IMR-90 (cell line): ENCODE measurements around the gene MAPKAP1.

ENCODE experiments used
- BHLHE40 ChIP-seq: fragments of 150-350 bp; IDR thresholded peaks from 2 replicates; pipeline ENCODE4 v1.6.1; 2016; ENCODE audit warnings: mild to moderate bottlenecking, low read depth, low read length
- CEBPB ChIP-seq: IDR thresholded peaks from 2 replicates; pipeline ENCODE4 v1.6.1; 2012; ENCODE audit warnings: low read depth, low read length, improper control_type of control experiment
- CHD1 ChIP-seq: IDR thresholded peaks from 2 replicates; pipeline ENCODE4 v1.6.1; 2012; ENCODE audit warnings: low read depth, low read length, improper control_type of control experiment
- MAFK ChIP-seq: IDR thresholded peaks from 2 replicates; pipeline ENCODE4 v1.6.1; 2012; ENCODE audit warnings: low read depth, low read length, improper control_type of control experiment
- MXI1 ChIP-seq: IDR thresholded peaks from 2 replicates; pipeline ENCODE4 v1.6.1; 2012; ENCODE audit warnings: low read depth, mild to moderate bottlenecking, low read length, moderate library complexity, borderline replicate concordance
- POLR2A ChIP-seq: IDR thresholded peaks from 2 replicates; pipeline ENCODE4 v1.6.1; 2012; ENCODE audit warnings: mild to moderate bottlenecking, low read depth, low read length
- RAD21 ChIP-seq: IDR thresholded peaks from 2 replicates; pipeline ENCODE4 v1.6.1; 2012; ENCODE audit warnings: low read length, improper control_type of control experiment
- RCOR1 ChIP-seq: IDR thresholded peaks from 2 replicates; pipeline ENCODE4 v1.6.1; 2012; ENCODE audit warnings: mild to moderate bottlenecking, low read length, improper control_type of control experiment; ENCODE audit not compliant: insufficient replicate concordance
- RFX5 ChIP-seq: IDR thresholded peaks from 2 replicates; pipeline ENCODE4 v1.8.0; 2012; ENCODE audit warnings: low read depth, mild to moderate bottlenecking, low read length, moderate library complexity
- TF ChIP-seq, protein P1 (sequence below): conservative IDR thresholded peaks from 2 replicates; pipeline ENCODE4 v1.5.1; 2012; ENCODE audit warnings: mild to moderate bottlenecking, low read depth, low read length, improper control_type of control experiment

- TF ChIP-seq RFX5 (no peak), POLR2A (no peak), CEBPB (no peak), MXI1 (no peak), RAD21 (no peak), RCOR1 (no peak), BHLHE40 (no peak), MAFK (no peak), CHD1 (no peak)
- TF ChIP-seq, protein P1, sequence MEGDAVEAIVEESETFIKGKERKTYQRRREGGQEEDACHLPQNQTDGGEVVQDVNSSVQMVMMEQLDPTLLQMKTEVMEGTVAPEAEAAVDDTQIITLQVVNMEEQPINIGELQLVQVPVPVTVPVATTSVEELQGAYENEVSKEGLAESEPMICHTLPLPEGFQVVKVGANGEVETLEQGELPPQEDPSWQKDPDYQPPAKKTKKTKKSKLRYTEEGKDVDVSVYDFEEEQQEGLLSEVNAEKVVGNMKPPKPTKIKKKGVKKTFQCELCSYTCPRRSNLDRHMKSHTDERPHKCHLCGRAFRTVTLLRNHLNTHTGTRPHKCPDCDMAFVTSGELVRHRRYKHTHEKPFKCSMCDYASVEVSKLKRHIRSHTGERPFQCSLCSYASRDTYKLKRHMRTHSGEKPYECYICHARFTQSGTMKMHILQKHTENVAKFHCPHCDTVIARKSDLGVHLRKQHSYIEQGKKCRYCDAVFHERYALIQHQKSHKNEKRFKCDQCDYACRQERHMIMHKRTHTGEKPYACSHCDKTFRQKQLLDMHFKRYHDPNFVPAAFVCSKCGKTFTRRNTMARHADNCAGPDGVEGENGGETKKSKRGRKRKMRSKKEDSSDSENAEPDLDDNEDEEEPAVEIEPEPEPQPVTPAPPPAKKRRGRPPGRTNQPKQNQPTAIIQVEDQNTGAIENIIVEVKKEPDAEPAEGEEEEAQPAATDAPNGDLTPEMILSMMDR: no peak
Observed at GRCh38 chr9:125410522-125410894, 296.5 kb downstream of the MAPKAP1 start.
